PC-3 (cell line): ENCODE results near the gene C16orf78.

Experiments
- EZH2phosphoT487 ChIP-seq: fragments of 300-600 bp; sonication (generic); IDR thresholded peaks from 2 replicates; pipeline ENCODE4 v1.6.1; 2018; ENCODE audit warnings: mild to moderate bottlenecking, antibody characterized with exemption, low read length, borderline replicate concordance
- TF ChIP-seq, protein P1 (sequence below): fragments of 300-600 bp; sonication (generic); conservative IDR thresholded peaks from 2 replicates; pipeline ENCODE4 v1.5.1; 2017; ENCODE audit warnings: antibody characterized with exemption, low read depth, mild to moderate bottlenecking, low read length

DNA sequence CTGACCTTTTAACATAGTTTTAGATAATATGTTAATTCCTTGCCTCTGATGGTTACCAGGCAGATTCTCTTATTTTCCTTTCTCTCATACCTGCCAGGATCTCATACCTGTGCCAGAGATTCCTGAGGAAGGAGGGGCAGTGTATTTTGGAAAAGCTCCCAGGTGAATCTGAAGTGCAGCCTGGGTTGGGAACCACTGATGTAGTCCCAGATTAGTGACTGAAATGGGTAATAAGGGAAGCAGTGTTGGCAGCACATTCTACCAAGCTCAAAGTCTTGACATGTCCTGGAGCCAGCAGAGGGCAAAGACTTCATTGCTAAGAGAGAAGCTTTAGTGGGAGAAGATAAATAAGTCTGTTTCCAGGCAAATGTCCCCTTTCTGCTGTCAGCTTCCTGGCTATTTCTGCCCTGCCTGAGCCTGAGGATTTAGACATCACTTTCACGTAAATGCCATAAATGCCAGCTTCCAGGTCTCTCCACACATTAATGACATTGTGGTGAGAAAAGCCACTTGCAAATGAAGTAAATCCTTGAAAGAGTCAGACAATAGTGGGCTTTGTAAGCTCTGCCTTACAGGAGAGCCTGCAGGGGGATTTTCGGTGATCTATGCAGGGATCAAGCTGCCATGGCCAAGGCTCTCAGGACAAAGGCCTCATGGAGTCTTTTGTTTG lies 40.9 kb upstream of the C16orf78 start:
- TF ChIP-seq, protein P1, sequence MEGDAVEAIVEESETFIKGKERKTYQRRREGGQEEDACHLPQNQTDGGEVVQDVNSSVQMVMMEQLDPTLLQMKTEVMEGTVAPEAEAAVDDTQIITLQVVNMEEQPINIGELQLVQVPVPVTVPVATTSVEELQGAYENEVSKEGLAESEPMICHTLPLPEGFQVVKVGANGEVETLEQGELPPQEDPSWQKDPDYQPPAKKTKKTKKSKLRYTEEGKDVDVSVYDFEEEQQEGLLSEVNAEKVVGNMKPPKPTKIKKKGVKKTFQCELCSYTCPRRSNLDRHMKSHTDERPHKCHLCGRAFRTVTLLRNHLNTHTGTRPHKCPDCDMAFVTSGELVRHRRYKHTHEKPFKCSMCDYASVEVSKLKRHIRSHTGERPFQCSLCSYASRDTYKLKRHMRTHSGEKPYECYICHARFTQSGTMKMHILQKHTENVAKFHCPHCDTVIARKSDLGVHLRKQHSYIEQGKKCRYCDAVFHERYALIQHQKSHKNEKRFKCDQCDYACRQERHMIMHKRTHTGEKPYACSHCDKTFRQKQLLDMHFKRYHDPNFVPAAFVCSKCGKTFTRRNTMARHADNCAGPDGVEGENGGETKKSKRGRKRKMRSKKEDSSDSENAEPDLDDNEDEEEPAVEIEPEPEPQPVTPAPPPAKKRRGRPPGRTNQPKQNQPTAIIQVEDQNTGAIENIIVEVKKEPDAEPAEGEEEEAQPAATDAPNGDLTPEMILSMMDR = no peak
- no peak for TF ChIP-seq EZH2phosphoT487
